Hepatocyte (in vitro differentiated cells): ENCODE results near the gene SH3GL2.

ENCODE experiments used
- CTCF ChIP-seq: fragments of 200-600 bp; sonication (generic); IDR thresholded peaks from 2 replicates; pipeline ENCODE4 v1.5.1; 2016; ENCODE audit warnings: antibody characterized with exemption, mild to moderate bottlenecking; ENCODE audit not compliant: poor library complexity
- EZH2 ChIP-seq: fragments of 200-600 bp; sonication (generic); IDR thresholded peaks from 2 replicates; pipeline ENCODE4 v1.6.1; 2016; ENCODE audit warnings: antibody characterized with exemption, mild to moderate bottlenecking, borderline replicate concordance
- EZH2phosphoT487 ChIP-seq: fragments of 200-600 bp; sonication (generic); IDR thresholded peaks from one replicate; pipeline ENCODE4 v1.6.1; 2018; ENCODE audit warnings: antibody characterized with exemption, mild to moderate bottlenecking, low read depth, moderate library complexity; ENCODE audit not compliant: unreplicated experiment, severe bottlenecking

DNA sequence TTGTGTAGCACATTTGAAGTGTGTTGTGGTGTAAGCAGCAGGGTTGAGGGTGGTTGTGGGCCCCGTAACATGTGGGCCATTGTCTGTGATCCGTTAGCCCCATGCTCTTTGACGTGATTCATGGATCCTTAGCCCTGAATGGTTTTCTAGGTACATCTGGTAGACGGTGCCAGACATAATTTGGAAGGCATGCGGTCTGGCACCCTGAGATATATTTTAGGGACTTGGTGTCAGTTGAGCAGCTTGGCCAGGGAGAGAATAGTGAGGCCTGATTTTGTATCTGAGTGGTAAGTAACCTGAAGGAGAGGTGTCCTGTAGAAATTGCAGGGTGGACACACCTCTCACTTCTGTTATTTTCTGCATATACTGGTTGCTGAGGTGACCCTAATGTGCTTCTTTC lies 10.9 kb downstream of the SH3GL2 start:
- TF ChIP-seq EZH2phosphoT487: no peak
- no peak for TF ChIP-seq CTCF
- no peak for TF ChIP-seq EZH2
